GM19397 (cell line): ENCODE results near the gene DNPEP.
"Not testable (repeated sequence)": the region's sequence is repeated elsewhere in the genome, so short reads cannot be mapped to it uniquely, and the experiment has no call there.

ENCODE experiments used
- ATAC-seq: cut with Tn5 transposase; IDR thresholded peaks from one replicate; pipeline ENCODE4 v1.9.1; 2021; ENCODE audit warnings: mild to moderate bottlenecking, moderate library complexity; ENCODE audit not compliant: unreplicated experiment

Gene DNPEP

GRCh38 chr2:219419331-219420197 lies 31.9 kb upstream of the DNPEP start:
- no peak for ATAC-seq

- no peak for ATAC-seq
Measured at GRCh38 chr2:219419012-219419324, 31.3 kb upstream of the DNPEP start.

DNA sequence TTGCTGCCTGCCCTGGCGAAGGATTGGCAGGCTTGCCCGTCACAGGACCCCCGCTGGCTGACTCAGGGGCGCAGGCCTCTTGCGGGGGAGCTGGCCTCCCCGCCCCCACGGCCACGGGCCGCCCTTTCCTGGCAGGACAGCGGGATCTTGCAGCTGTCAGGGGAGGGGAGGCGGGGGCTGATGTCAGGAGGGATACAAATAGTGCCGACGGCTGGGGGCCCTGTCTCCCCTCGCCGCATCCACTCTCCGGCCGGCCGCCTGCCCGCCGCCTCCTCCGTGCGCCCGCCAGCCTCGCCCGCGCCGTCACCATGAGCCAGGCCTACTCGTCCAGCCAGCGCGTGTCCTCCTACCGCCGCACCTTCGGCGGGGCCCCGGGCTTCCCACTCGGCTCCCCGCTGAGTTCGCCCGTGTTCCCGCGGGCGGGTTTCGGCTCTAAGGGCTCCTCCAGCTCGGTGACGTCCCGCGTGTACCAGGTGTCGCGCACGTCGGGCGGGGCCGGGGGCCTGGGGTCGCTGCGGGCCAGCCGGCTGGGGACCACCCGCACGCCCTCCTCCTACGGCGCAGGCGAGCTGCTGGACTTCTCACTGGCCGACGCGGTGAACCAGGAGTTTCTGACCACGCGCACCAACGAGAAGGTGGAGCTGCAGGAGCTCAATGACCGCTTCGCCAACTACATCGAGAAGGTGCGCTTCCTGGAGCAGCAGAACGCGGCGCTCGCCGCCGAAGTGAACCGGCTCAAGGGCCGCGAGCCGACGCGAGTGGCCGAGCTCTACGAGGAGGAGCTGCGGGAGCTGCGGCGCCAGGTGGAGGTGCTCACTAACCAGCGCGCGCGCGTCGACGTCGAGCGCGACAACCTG lies 30.7 kb upstream of the DNPEP start, which contains the start of gene DES:
TSS of gene DES (plus strand) at position 223 of the 857 bp plus-strand sequence. CDS start at position 309, 86 bp downstream.
- no peak for ATAC-seq

DNA sequence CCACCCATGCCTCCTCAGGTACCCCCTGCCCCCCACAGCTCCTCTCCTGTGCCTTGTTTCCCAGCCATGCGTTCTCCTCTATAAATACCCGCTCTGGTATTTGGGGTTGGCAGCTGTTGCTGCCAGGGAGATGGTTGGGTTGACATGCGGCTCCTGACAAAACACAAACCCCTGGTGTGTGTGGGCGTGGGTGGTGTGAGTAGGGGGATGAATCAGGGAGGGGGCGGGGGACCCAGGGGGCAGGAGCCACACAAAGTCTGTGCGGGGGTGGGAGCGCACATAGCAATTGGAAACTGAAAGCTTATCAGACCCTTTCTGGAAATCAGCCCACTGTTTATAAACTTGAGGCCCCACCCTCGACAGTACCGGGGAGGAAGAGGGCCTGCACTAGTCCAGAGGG lies 29.7 kb upstream of the DNPEP start:
- no peak for ATAC-seq

GRCh38 chr2:219416938-219417337 lies 29.2 kb upstream of the DNPEP start:
- no peak for ATAC-seq

DNA sequence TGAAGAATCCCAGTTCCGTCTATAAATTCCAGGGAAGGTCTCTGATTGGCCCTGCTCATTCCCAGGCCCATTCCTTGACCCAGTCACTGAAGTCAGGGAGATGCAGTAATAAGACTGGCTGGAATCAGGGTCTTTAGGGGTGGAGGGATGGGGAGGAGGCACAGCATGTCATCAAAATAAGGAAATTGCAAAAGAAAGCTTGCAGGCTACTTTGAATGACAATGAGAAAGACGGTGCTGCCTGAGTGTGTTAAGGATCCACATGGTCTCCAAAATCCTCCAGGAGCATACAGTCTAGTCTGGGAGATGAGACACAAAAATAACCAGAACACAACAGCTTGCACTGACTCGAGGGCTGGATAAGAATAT lies 28.5 kb upstream of the DNPEP start:
- no peak for ATAC-seq

- ATAC-seq: no peak
Measured at GRCh38 chr2:219415580-219416234, 28.0 kb upstream of the DNPEP start.

DNA sequence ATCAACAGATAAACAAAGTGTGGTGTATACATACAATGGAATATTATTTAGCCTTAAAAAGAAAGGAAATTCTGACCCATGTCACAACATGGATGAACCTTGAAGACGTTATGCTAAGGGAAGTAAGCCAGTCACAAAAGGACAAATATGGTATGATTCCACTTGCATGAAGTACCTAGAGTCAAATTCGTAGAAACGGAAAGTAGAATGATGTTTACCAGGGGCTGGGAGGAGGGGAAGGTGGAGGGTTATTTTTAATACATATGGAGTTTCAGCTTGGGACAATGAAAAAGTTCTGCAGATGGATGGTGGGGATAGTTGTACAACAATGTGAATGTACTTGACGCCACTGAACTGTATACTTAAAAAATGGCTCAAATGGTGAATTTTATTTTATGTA lies 27.1 kb upstream of the DNPEP start:
- no peak for ATAC-seq

DNA sequence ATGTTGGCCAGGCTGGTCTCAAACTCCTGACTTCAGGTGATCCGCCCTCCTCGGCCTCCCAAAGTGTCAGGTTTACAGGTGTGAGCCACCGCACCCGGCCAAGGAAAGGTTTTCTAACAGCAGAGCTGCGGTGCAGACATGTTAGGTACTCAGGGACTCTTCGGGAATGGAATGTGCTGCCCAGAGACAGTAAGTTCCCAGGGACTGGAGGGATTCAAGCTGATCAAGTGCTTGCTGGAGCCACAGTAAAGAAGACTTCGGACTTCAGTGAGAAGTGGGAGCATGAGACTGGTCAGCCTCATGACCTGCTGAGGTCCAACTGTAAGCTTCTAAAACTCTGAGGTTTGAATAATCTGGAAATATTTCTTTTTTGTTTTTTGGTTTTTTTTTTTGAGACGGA lies 22.7 kb upstream of the DNPEP start:
- no peak for ATAC-seq

- ATAC-seq: no peak
Measured at GRCh38 chr2:219409619-219410018, 21.9 kb upstream of the DNPEP start.

DNA sequence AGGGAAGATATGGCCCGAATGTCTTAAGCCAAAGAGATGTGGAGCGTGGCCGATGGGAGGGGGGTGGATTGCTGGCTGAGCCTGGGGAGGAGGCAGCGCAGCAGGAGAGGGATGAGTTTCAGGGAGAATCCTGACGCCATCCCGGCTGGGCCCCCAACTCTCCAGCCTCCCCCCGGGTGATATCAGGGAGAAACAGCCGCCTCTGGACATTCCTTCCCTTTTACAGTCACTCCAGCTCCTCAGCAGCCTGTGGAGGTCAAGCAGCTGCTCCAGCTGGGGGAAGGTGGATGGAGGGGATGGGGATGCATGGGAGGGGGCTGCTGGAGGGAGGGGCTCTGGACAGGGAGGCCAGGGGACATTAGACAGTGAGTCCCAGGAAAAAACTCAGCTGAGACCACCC lies 20.9 kb upstream of the DNPEP start:
- ATAC-seq: no peak

DNA sequence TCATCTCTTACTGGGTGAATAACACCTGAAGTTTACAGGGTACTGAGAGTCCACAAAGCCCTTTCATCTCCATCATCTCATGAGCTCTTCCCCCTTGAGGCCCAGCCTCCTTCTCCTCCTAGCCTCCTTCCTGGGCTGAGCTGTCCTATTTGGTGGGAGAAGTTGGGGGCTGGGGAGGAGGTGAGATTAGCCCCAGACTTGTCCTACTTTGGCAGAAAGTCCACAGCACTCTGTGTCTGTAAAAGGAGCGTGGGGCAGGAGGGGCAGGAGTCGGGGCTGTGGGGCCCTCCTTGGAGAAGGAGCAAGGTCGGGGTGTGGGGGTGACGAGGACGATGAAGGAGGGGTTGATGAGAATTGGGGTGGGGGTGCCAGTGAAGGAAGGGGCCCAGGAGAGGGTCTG lies 20.5 kb upstream of the DNPEP start:
- no peak for ATAC-seq

DNA sequence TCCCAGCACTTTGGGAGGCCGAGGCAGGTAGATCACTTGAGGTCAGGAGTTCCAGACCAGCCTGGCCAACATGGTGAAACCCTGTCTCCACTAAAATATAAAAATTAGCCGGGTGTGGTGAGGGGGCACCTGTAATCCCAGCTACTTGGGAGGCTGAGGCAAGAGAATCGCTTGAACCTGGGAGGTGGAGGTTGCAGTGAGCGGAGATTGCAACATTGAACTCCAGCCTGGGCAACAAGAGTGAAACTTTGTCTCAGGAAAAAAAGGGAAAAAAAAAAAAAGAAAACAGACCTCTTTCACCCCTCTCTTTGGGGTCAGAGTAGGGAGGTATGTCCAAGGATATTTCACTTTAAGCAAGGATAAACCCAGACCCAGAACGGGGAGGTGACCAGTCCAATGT lies 19.6 kb upstream of the DNPEP start:
- not testable (repeated sequence) for ATAC-seq

DNA sequence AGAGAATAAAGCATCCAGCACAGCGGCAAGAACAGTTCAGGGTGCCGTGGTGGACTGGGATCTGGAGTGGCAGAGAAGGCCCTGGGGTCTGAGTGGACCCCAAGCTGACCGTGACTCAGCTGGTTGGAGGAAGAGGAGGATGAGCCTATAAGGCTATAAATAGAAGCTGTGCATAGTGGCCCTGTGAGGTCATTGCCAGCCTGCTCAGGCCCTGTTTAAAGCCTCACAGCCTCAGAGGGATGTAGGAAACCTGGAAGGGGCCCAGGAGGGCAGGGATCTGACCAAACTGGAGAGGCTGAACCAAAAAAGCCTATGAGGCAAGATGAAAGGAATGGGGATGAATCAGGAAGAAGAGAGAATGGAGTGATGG lies 19.1 kb upstream of the DNPEP start:
- no peak for ATAC-seq

DNA sequence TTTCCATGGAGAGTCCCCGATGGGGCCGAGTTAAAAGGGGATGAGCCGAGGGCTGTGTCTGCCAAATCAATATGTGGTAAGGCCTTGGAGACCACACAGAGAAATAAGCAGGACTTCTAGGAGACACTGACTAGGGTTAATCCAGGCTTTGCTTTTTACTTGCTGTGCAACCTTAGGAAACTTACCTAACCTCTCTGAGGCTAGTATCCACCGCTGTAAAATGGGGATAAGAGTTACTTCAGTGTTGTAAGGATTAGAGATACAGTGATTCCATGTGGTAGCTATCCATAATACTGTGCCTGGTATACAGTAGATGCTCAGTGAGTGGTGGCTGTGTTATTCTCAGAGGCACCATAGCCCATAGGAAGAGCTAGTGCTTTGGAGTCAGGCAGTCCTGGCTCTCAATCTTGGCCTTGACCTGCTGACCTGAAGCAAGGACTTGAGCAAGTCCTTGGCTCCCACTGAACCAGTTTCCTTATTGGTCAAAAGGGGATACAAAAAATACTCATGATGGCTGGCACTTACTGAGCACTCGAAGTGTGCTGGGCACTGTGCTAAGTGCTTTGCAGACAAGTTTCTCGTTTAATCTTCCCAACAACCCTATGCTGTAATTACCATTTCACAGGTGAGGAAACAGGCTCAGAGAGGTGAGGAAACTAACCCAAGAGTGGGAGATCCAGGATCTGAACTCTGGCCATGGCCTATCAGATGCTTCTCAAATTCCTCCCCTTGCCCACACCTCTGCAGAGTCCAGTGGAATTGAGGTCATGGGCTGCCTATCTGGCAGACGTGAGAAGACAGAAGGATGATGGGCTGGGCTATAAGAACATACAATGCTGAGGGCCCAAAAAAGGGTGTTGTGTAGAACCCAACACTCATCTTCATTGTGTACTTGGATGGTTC lies 18.5 kb upstream of the DNPEP start:
- ATAC-seq: no peak

DNA sequence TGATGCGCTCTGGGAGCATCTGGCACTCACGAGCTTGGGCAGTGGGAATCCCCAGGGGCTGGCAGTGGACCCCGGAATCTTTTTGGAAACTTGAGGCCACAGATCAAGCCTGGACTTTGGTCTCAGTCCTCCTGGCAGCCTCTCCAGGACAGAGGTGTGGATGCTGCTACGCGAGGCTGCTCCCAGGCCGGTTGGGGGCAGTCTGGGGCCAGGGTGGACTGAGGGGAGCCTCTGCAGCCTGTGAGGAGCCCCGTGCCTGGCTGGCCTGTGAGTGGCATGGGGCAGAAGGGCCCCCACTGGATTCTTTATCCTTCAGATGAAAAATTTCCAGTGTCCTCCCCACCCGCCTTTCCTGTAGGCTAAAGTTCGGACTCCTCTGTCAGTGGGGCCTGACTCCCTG lies 17.7 kb upstream of the DNPEP start:
- ATAC-seq: no peak

GRCh38 chr2:219404954-219405353 lies 17.2 kb upstream of the DNPEP start:
- no peak for ATAC-seq

DNA sequence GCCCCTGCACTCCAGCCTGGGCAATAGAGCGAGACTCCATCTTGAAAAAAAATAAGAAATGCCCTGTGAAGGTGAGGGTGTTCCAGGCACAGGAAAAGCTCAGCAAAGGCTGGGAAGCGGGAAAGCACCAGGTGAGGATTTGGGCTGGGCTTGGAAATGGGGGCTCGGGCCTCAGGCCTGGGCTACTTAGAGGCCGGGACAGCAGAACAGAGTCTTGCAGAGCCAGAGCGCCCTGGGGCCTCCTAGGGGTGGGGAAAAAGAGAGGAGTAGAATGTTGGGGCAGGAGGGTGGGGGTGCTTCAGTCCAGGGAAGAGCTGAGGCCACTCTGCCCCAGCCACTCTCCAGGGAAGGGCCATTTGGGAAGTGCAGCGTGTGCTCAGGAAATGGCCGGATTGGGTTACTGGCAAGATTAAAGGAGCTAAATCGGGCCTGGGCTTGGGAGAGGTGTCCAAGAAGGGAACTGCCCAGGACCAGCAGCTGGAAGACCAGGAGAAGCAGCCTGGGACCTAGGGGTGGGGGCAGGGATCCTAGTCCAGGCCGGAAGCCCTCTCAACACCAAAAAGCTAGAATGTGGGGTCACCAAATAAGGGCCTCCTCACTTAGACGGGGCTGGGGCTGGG lies 16.7 kb upstream of the DNPEP start:
- no peak for ATAC-seq

GRCh38 chr2:219403861-219404260 lies 16.1 kb upstream of the DNPEP start:
- ATAC-seq: no peak
